HL-60 (cell line): ENCODE measurements around the gene BUB3.

Source experiments
- DNase-seq, 2 experiments: peaks; one replicate each; pipeline ENCODE4 v3.0.0-alpha.2; 2010 to 2020; ENCODE audit warnings: low read depth in 1 of 2, low spot score in 1 of 2
- H3K27ac ChIP-seq: fragments of 250-450 bp; sonication (Bioruptor Pico); replicated peaks from 2 replicates; pipeline ENCODE4 v1.5.1; 2020; ENCODE audit warnings: mild to moderate bottlenecking, moderate library complexity
- H3K27me3 ChIP-seq: fragments of 250-450 bp; sonication (Bioruptor Pico); 2 replicates; pipeline ENCODE4 v1.5.1; 2021; ENCODE audit warnings: mild to moderate bottlenecking, moderate library complexity; ENCODE audit not compliant: insufficient read depth, poor library complexity, severe bottlenecking
- H3K4me3 ChIP-seq: replicated peaks from 2 replicates; pipeline ENCODE4 v1.5.1; 2011; ENCODE audit warnings: mild to moderate bottlenecking, control low read depth, low read length; ENCODE audit not compliant: insufficient read depth
- GABPA ChIP-seq: IDR thresholded peaks from 2 replicates; pipeline ENCODE4 v1.6.1; 2012; ENCODE audit warnings: low read depth
- POLR2AphosphoS5 ChIP-seq: IDR thresholded peaks from 2 replicates; pipeline ENCODE4 v1.6.1; 2012; ENCODE audit warnings: low read depth
- SPI1 ChIP-seq: IDR thresholded peaks from 2 replicates; pipeline ENCODE4 v1.6.1; 2012; ENCODE audit warnings: low read depth, mild to moderate bottlenecking, borderline replicate concordance
- TF ChIP-seq, protein P1 (sequence below): IDR thresholded peaks from 2 replicates; pipeline ENCODE4 v1.6.1; 2012; ENCODE audit warnings: low read depth; ENCODE audit not compliant: insufficient replicate concordance
- TF ChIP-seq, protein P2 (sequence below): IDR thresholded peaks from one replicate; pipeline ENCODE4 v1.5.1; 2011; ENCODE audit warnings: low read length, control low read depth, inconsistent platforms; ENCODE audit not compliant: insufficient read depth

BUB3 gene

DNA sequence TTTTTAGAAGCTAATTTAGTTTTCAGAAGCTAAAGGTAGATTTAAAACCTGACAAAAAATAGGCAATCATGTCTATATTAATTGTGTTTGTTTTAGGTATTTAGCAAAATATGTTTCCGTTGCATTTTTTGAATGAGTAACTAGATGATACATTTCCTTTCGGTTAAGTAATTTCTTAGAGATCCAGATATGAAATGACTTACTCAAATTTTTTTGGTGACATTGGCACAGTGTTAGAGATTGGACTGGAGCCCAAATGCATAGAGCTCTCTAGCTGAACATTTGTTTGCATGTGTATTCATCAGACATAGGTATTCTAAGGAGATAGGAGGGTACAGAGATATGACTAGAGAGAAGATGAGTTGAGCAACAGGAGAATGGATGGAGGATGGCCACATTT lies 1.9 kb downstream of the BUB3 start:
- no peak for DNase-seq
- H3K27ac ChIP-seq, result no peak overlapping the region
- H3K4me3 ChIP-seq, result peak overlapping the region; percentile 93; the same call in 1 of the 2 replicates

DNA sequence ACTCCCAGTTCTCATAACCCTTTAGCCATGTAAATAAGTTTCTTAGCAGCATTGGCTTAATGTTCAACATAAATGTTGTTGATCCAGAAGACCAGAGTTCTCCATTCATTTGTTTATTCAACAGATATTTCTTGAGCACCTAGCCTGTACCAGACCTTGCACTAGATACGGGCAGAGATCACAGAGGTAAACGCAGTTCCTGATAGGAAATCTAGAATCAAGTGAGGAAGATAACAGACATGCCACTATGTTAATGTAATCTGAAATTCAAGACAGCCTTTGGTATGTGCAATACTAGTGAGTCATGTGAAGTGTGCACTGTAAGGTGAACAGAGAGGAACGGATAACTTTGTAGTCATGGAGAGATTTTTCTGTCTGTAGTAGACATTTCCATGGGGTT lies 3.0 kb downstream of the BUB3 start:
- no peak for DNase-seq
- TF ChIP-seq, protein P1, sequence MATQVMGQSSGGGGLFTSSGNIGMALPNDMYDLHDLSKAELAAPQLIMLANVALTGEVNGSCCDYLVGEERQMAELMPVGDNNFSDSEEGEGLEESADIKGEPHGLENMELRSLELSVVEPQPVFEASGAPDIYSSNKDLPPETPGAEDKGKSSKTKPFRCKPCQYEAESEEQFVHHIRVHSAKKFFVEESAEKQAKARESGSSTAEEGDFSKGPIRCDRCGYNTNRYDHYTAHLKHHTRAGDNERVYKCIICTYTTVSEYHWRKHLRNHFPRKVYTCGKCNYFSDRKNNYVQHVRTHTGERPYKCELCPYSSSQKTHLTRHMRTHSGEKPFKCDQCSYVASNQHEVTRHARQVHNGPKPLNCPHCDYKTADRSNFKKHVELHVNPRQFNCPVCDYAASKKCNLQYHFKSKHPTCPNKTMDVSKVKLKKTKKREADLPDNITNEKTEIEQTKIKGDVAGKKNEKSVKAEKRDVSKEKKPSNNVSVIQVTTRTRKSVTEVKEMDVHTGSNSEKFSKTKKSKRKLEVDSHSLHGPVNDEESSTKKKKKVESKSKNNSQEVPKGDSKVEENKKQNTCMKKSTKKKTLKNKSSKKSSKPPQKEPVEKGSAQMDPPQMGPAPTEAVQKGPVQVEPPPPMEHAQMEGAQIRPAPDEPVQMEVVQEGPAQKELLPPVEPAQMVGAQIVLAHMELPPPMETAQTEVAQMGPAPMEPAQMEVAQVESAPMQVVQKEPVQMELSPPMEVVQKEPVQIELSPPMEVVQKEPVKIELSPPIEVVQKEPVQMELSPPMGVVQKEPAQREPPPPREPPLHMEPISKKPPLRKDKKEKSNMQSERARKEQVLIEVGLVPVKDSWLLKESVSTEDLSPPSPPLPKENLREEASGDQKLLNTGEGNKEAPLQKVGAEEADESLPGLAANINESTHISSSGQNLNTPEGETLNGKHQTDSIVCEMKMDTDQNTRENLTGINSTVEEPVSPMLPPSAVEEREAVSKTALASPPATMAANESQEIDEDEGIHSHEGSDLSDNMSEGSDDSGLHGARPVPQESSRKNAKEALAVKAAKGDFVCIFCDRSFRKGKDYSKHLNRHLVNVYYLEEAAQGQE, result no peak
- no peak for TF ChIP-seq SPI1
- TF ChIP-seq POLR2AphosphoS5, result no peak
- TF ChIP-seq GABPA, result no peak
- TF ChIP-seq, protein P2, sequence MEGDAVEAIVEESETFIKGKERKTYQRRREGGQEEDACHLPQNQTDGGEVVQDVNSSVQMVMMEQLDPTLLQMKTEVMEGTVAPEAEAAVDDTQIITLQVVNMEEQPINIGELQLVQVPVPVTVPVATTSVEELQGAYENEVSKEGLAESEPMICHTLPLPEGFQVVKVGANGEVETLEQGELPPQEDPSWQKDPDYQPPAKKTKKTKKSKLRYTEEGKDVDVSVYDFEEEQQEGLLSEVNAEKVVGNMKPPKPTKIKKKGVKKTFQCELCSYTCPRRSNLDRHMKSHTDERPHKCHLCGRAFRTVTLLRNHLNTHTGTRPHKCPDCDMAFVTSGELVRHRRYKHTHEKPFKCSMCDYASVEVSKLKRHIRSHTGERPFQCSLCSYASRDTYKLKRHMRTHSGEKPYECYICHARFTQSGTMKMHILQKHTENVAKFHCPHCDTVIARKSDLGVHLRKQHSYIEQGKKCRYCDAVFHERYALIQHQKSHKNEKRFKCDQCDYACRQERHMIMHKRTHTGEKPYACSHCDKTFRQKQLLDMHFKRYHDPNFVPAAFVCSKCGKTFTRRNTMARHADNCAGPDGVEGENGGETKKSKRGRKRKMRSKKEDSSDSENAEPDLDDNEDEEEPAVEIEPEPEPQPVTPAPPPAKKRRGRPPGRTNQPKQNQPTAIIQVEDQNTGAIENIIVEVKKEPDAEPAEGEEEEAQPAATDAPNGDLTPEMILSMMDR, result no peak
- Histone ChIP-seq H3K4me3 (no peak overlapping the region), H3K27me3 (no peaks in the 10 kb centered on the region), H3K27ac (no peak overlapping the region)

More for the DNA sequence above, 1.9 kb downstream of the BUB3 start:
- no peak for TF ChIP-seq POLR2AphosphoS5
- TF ChIP-seq, protein P2, result no peak
- TF ChIP-seq SPI1, result no peak
- TF ChIP-seq, protein P1, result no peak
- TF ChIP-seq GABPA, result no peak
- H3K27me3 ChIP-seq, result peaks cover 5% of the 10 kb centered on the region

DNA sequence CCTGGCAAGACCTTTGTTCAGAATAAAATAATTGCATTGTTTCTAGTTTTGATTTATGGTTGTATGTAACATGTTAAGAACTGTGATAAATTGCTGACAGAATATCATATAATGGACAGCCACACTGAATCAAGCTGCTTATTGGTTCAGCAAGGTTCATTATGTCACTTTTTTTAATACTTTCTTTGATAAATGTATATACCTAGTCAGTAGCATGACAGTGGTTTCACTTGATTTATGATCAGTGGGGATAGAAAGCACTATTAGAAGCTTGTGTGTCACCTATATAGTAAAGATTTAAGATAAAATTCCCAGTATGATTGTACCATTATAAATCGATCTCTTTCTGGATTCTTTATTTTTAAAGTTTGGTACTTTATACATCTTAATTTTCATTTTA lies 4.5 kb downstream of the BUB3 start:
- no peaks in the 10 kb centered on the region for H3K27me3 ChIP-seq
- TF ChIP-seq POLR2AphosphoS5, result no peak
- no peak for TF ChIP-seq GABPA
- TF ChIP-seq SPI1, result no peak
- TF ChIP-seq, protein P2, result no peak
- TF ChIP-seq, protein P1, result no peak

More for the DNA sequence above, 4.5 kb downstream of the BUB3 start:
- Histone ChIP-seq H3K27ac (no peak overlapping the region), H3K4me3 (no peak overlapping the region)
- no peak for DNase-seq
